Measurements from ENCODE around the gene TP53BP2. TPM values are rescaled to one million over a fixed set of nuclear protein-coding genes. Genes with fewer than 3 reads are reported as not detected.

TP53BP2 gene
- total and polyA plus RNA-seq, 10 donors, result 5.2 to 50.7 (median 39.5) TPM

DNA sequence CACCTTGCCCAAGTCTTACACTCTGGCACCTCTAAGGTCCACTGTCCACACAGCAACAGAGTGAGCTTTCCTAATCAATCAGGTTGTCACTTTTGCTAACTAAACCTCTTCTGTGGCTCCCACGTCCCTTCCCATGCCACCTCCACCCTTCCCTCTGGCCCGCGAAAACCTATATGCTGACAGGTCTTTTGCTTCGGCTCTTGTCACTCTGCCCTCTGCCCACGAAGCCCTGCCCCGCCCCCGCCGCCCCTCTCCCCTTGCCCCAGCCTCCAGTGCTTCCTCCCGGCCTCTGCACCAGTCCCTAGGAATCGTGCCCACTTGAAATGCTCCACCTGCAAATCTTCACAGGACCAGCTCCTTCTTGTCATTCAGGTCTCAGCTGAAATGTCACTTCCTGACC lies 8.1 kb downstream of the TP53BP2 start:
- H3K9me3 ChIP-seq, result no peaks in the 10 kb centered on the region
- peaks cover 33 to 100% (median 75%) of the 10 kb centered on the region in 6 donors for H3K4me1 ChIP-seq
- H3K36me3 ChIP-seq, result no peaks in the 10 kb centered on the region
- no peak for DNase-seq
- no peak overlapping the region for H3K4me3 ChIP-seq
- no peaks in the 10 kb centered on the region for H3K27me3 ChIP-seq (replicated peaks in 1 of 7)
- peak overlapping the region in 1 of 8 donors; percentile 15 for H3K27ac ChIP-seq
- intact Hi-C loops (cut with DNase I; ENCODE audit: low total_unique reads), result no loop called here
- WGBS, 5 donors, result 65 to 76% (median 73%) methylated on average over 10 of the region's 10 CpGs
- no peak for TF ChIP-seq POLR2AphosphoS5 (IDR thresholded peaks at IDR 0.05)
- TF ChIP-seq CTCF (IDR thresholded peaks at IDR 0.05 in 8 of 11, conservative IDR thresholded peaks at IDR 0.05 in 3 of 11), result no peak
- TF ChIP-seq POLR2A (IDR thresholded peaks at IDR 0.05), result no peak

GRCh38 chr1:223837206-223837605 lies 8.5 kb downstream of the TP53BP2 start:
- Histone ChIP-seq H3K4me3 (no peak overlapping the region), H3K27me3 (replicated peaks in 1 of 7) (no peaks in the 10 kb centered on the region), H3K9me3 (no peaks in the 10 kb centered on the region), H3K27ac (peak overlapping the region in 2 of 8 donors; percentile 15 to 68), H3K36me3 (no peaks in the 10 kb centered on the region), H3K4me1 (peaks cover 35 to 100% (median 75%) of the 10 kb centered on the region in 6 donors)
- DNase-seq, result no peak
- TF ChIP-seq POLR2AphosphoS5 (IDR thresholded peaks at IDR 0.05) (no peak), CTCF (IDR thresholded peaks at IDR 0.05 in 8 of 11, conservative IDR thresholded peaks at IDR 0.05 in 3 of 11) (no peak), POLR2A (IDR thresholded peaks at IDR 0.05) (no peak)
- WGBS, 5 donors, result 47 to 76% (median 71%) methylated on average over 1 of the region's 1 CpG
- intact Hi-C loops (cut with DNase I; ENCODE audit: low total_unique reads), result no loop called here

- no peak overlapping the region for H3K4me3 ChIP-seq
- 49 to 64% (median 61%) methylated on average over 1 of the region's 1 CpG for WGBS, 5 donors
Measured at GRCh38 chr1:223836586-223836985, 9.2 kb downstream of the TP53BP2 start.

DNA sequence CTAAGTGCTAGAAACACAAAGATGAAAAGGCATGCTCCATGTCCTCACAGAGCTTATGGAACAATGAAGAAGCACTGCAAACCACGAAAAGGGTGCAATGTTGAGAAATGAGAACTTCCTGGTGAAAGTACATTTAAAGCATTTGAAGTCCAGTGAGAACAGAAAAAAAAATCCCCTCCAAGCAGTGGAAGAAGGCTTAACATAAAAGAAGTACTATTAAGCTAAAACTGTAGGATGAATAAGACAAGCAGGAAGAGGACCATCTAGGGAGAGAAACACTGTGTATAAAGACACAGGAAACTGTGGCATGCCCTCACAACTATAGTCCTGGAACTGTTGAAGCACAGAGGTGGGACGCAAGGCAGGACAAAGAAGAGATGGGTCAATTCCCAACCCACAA lies 10.0 kb downstream of the TP53BP2 start:
- Histone ChIP-seq H3K36me3 (no peaks in the 10 kb centered on the region), H3K27me3 (replicated peaks in 1 of 7) (no peaks in the 10 kb centered on the region), H3K9me3 (no peaks in the 10 kb centered on the region), H3K4me3 (peak overlapping the region in 1 of 8 donors; percentile 19), H3K4me1 (peaks cover 33 to 100% (median 74%) of the 10 kb centered on the region in 6 donors), H3K27ac (peak overlapping the region in 6 of 8 donors; percentile 13 to 76 (median 53))
- DNase-seq, result no peak
- no peak for TF ChIP-seq POLR2A (IDR thresholded peaks at IDR 0.05)
- no peak for TF ChIP-seq POLR2AphosphoS5 (IDR thresholded peaks at IDR 0.05)
- TF ChIP-seq CTCF (IDR thresholded peaks at IDR 0.05 in 8 of 11, conservative IDR thresholded peaks at IDR 0.05 in 3 of 11), result no peak
- intact Hi-C loops (cut with DNase I; ENCODE audit: low total_unique reads), result no loop called here
- 19 to 30% (median 30%) methylated on average over 2 of the region's 2 CpGs for WGBS, 5 donors

More at GRCh38 chr1:223836586-223836985, 9.2 kb downstream of the TP53BP2 start:
- Histone ChIP-seq H3K9me3 (no peaks in the 10 kb centered on the region), H3K4me1 (peaks cover 38 to 100% (median 77%) of the 10 kb centered on the region in 6 donors), H3K27ac (peak overlapping the region in 3 of 8 donors; percentile 68 to 76 (median 70)), H3K27me3 (replicated peaks in 1 of 7) (no peaks in the 10 kb centered on the region), H3K36me3 (no peaks in the 10 kb centered on the region)
- TF ChIP-seq POLR2A (IDR thresholded peaks at IDR 0.05) (no peak), CTCF (IDR thresholded peaks at IDR 0.05 in 8 of 11, conservative IDR thresholded peaks at IDR 0.05 in 3 of 11) (no peak), POLR2AphosphoS5 (IDR thresholded peaks at IDR 0.05) (no peak)
- intact Hi-C loops (cut with DNase I; ENCODE audit: low total_unique reads), result no loop called here
- DNase-seq, result no peak
